Osteocyte (in vitro differentiated cells): ENCODE data around the gene C3orf70. TPM values are rescaled to one million over a fixed set of nuclear protein-coding genes. Genes with fewer than 3 reads are reported as not detected.

Experiments used
- DNase-seq: peaks from one replicate; pipeline ENCODE4 v3.0.0; 2021; ENCODE audit warnings: mixed read lengths; ENCODE audit not compliant: unreplicated experiment; ENCODE audit errors: extremely low spot score
- H3K27ac Mint-ChIP-seq: one replicate; pipeline ENCODE4 v1.8.0; 2021; ENCODE audit warnings: mild to moderate bottlenecking, mixed read lengths; ENCODE audit not compliant: unreplicated experiment
- H3K27me3 Mint-ChIP-seq: one replicate; pipeline ENCODE4 v1.8.0; 2021; ENCODE audit warnings: mixed read lengths; ENCODE audit not compliant: unreplicated experiment
- H3K36me3 Mint-ChIP-seq: one replicate; pipeline ENCODE4 v1.8.0; 2021; ENCODE audit warnings: mixed read lengths; ENCODE audit not compliant: unreplicated experiment
- H3K4me1 Mint-ChIP-seq: one replicate; pipeline ENCODE4 v1.8.0; 2021; ENCODE audit warnings: mixed read lengths; ENCODE audit not compliant: unreplicated experiment
- H3K4me3 Mint-ChIP-seq: one replicate; pipeline ENCODE4 v1.8.0; 2021; ENCODE audit warnings: mild to moderate bottlenecking, moderate library complexity, mixed read lengths; ENCODE audit not compliant: unreplicated experiment
- H3K9me3 Mint-ChIP-seq: one replicate; pipeline ENCODE4 v1.8.0; 2021; ENCODE audit warnings: mixed read lengths; ENCODE audit not compliant: unreplicated experiment
- CTCF ChIP-seq: fragments of 200-600 bp; sonication (generic); IDR thresholded peaks from 2 replicates; pipeline ENCODE4 v1.5.0; 2021; ENCODE audit warnings: antibody characterized with exemption, mild to moderate bottlenecking, moderate library complexity
- total RNA-seq: library from RNA; stranded (reverse); gene quantifications from 2 replicates; pipeline ENCODE4 v1.2.1, GENCODE V29; 2021

C3orf70 gene
- total RNA-seq, 1 donor from 2014 or later = 4.8 TPM

GRCh38 chr3:185070491-185071286 is 82.2 kb downstream of the C3orf70 start:
- Mint-ChIP-seq H3K4me1 (peaks cover 2% of the 10 kb centered on the region), H3K36me3 (no peaks in the 10 kb centered on the region), H3K27me3 (no peaks in the 10 kb centered on the region), H3K9me3 (no peaks in the 10 kb centered on the region), H3K27ac (no peak overlapping the region), H3K4me3 (no peak overlapping the region)
- DNase-seq = peak; percentile 77
- TF ChIP-seq CTCF = peak; percentile 46

DNA sequence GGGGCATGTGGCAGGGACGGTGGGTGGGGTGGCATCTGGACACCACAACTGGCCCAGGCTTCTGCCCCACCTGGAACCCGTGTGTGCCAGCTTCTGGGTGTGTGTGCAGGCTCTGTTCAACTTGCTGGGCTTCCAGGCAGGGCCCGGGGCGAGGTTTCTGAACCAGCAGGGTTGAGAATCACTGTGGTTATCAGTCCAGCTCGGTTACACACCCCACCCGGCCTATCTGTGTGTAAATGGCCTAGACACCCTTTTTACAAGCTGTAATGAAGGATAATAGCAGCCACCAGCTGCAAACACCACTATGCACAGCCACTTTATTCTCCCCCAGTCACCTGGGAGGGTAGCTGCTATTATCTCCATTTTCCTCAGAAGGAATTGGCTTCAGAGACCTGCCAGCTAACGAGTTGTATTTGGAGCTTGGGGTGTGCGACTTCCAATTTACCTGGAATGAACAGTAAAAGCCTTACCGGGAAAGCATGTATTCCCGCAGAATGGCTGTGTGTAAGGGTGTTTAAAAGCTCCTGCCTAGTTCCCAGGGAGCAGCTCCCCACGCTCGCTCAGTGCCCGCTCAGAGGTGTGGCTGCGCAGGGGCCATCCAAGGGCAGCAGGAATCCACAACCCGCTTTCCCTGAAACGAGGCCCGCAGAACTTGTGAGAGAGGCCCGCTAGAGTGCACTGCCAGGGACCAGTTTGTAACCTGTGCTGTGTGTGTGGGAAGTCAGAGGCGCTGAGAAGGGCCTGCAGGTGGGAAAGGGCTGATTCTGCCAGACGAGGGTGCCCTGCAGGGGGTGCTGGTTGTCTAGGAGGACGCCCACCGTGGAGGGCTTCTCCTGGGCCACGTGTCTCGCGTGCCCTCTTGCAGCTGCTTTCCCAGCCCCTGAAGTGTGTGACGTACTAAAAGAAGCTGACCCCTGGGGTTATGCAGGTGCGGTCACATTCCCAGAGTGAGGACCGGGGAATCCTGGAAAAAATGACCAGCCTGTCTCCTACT is 83.5 kb downstream of the C3orf70 start:
- H3K4me3 Mint-ChIP-seq = no peak overlapping the region
- peak; percentile 82 for DNase-seq
- H3K27me3 Mint-ChIP-seq = no peaks in the 10 kb centered on the region
- no peak for TF ChIP-seq CTCF
- H3K36me3 Mint-ChIP-seq = no peaks in the 10 kb centered on the region
- peaks cover 2% of the 10 kb centered on the region for H3K4me1 Mint-ChIP-seq
- no peaks in the 10 kb centered on the region for H3K9me3 Mint-ChIP-seq
- H3K27ac Mint-ChIP-seq = no peak overlapping the region

- TF ChIP-seq CTCF = no peak
- Mint-ChIP-seq H3K36me3 (no peaks in the 10 kb centered on the region), H3K27me3 (no peaks in the 10 kb centered on the region), H3K4me3 (no peak overlapping the region), H3K27ac (no peak overlapping the region), H3K9me3 (no peaks in the 10 kb centered on the region), H3K4me1 (peaks cover 2% of the 10 kb centered on the region)
- DNase-seq = no peak
These were observed 85.7 kb downstream of the C3orf70 start for GRCh38 chr3:185067173-185067572.

DNA sequence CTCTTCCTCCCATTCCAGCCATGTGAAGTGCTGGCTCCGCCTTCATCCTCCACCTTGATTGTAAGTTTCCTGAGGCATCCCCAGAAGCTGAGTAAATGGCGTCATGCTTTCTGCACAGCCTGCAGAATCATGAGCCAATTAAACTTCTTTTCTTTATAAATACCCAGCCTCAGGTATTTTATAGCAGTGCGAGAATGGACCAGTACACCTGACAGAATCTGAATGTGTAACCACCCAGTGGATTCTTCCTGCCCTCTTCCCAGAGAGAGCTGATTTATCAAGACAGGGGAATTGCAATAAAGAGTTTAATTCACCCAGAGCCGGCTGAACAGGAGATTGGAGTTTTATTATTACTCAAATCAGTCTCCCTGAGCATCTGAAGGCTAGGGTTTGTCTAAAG is 86.6 kb downstream of the C3orf70 start:
- Mint-ChIP-seq H3K27ac (no peak overlapping the region), H3K27me3 (no peaks in the 10 kb centered on the region), H3K36me3 (no peaks in the 10 kb centered on the region), H3K9me3 (no peaks in the 10 kb centered on the region), H3K4me3 (no peak overlapping the region), H3K4me1 (peaks cover 2% of the 10 kb centered on the region)
- no peak for TF ChIP-seq CTCF
- no peak for DNase-seq

- Mint-ChIP-seq H3K36me3 (no peaks in the 10 kb centered on the region), H3K4me3 (no peak overlapping the region), H3K4me1 (no peaks in the 10 kb centered on the region), H3K9me3 (peaks cover 4% of the 10 kb centered on the region), H3K27me3 (no peaks in the 10 kb centered on the region), H3K27ac (no peak overlapping the region)
- no peak for DNase-seq
- TF ChIP-seq CTCF = no peak
These were observed 87.8 kb downstream of the C3orf70 start for GRCh38 chr3:185065059-185065458.
